GM12891 (cell line): ENCODE results near the gene GAGE10.

Experiments
- POLR2AphosphoS5 ChIP-seq: IDR thresholded peaks from 2 replicates; pipeline ENCODE4 v1.6.1; 2011; ENCODE audit warnings: low read depth, low read length, control low read depth
- TAF1 ChIP-seq: IDR thresholded peaks from 2 replicates; pipeline ENCODE4 v1.6.1; 2011; ENCODE audit warnings: low read depth, low read length, control low read depth

- TF ChIP-seq TAF1, result no peak
- no peak for TF ChIP-seq POLR2AphosphoS5
Observed at GRCh38 chrX:49312176-49312575, 8.7 kb downstream of the GAGE10 start.
